Natural killer cell (primary cell): ENCODE results near the gene HRCT1. TPM values are rescaled to one million over a fixed set of nuclear protein-coding genes. Genes with fewer than 3 reads are reported as not detected.
A peak's percentile ranks its signal among the peaks of the same experiment; 100 is the strongest.

ENCODE experiments used
- ATAC-seq, 3 donors: fragments of 150-1000 bp in 2 of 3; fragments of 200-7000 bp in 1 of 3; cut with Tn5 transposase; 1 replicate in 1 of 3; 2 replicates in 2 of 3; pipeline ENCODE4 v1.10.0; 2021; ENCODE audit warnings: mild to moderate bottlenecking in 2 of 3, moderate library complexity in 2 of 3
- DNase-seq, 2 donors: peaks; one replicate each; pipeline versions ENCODE4 v3.0.0 to v3.0.0-alpha.2; 2013 to 2021; ENCODE audit warnings: mixed read lengths in 1 of 2
- H3K27ac ChIP-seq: one replicate; pipeline ENCODE4 v1.5.1; 2013; ENCODE audit warnings: mild to moderate bottlenecking, low read length
- H3K27me3 ChIP-seq: one replicate; pipeline ENCODE4 v1.6.1; 2013; ENCODE audit warnings: low read length; ENCODE audit not compliant: control insufficient read depth, insufficient read depth
- H3K36me3 ChIP-seq: one replicate; pipeline ENCODE4 v1.6.1; 2013; ENCODE audit warnings: low read length; ENCODE audit not compliant: control insufficient read depth, insufficient read depth
- H3K4me1 ChIP-seq: one replicate; pipeline ENCODE4 v1.6.1; 2013; ENCODE audit warnings: low read length; ENCODE audit not compliant: control insufficient read depth, insufficient read depth
- H3K4me3 ChIP-seq: one replicate; pipeline ENCODE4 v1.5.1; 2013; ENCODE audit warnings: low read length
- H3K9me3 ChIP-seq: one replicate; pipeline ENCODE4 v1.6.1; 2013; ENCODE audit warnings: low read length; ENCODE audit not compliant: control insufficient read depth, insufficient read depth
- H3K27ac Mint-ChIP-seq, 2 donors: one replicate each; pipeline ENCODE4 v1.8.0; 2022; ENCODE audit warnings: mild to moderate bottlenecking in 2 of 2, mixed read lengths in 2 of 2, moderate library complexity in 1 of 2
- H3K27me3 Mint-ChIP-seq, 2 donors: one replicate each; pipeline ENCODE4 v1.8.0; 2022; ENCODE audit warnings: low read depth in 2 of 2, mixed read lengths in 2 of 2
- H3K36me3 Mint-ChIP-seq: one replicate; pipeline ENCODE4 v1.8.0; 2022; ENCODE audit warnings: mixed read lengths
- H3K4me1 Mint-ChIP-seq, 2 donors: one replicate each; pipeline ENCODE4 v1.8.0; 2022; ENCODE audit warnings: mixed read lengths in 2 of 2
- H3K4me3 Mint-ChIP-seq: one replicate; pipeline ENCODE4 v1.8.0; 2022; ENCODE audit warnings: mild to moderate bottlenecking, moderate library complexity, mixed read lengths
- H3K9me3 Mint-ChIP-seq, 2 donors: one replicate each; pipeline ENCODE4 v1.8.0; 2022; ENCODE audit warnings: mixed read lengths in 2 of 2
- WGBS: methylation state at CpG from one replicate; pipeline ENCODE4 v1.1.7; 2013; ENCODE audit warnings: missing lambda C conversion rate; ENCODE audit not compliant: insufficient coverage; 5-methylcytosine and 5-hydroxymethylcytosine counted together
- intact Hi-C: fragments of 100-400 bp; cut with micrococcal nuclease; formaldehyde crosslinking; loops from one replicate; pipeline ENCODE4 v1.14.2; 2022
- total RNA-seq, 4 donors: library from RNA; stranded (reverse); fragments of 120-200 nt in 1 of 4; gene quantifications; one replicate each; pipeline versions ENCODE4 v1.2.3 to v1.2.4, GENCODE V29; 2013 to 2022
- TF ChIP-seq, protein P1 (sequence below): fragments of 200-600 bp; IDR thresholded peaks from one replicate; pipeline ENCODE4 v1.8.0; 2022; ENCODE audit warnings: antibody characterized with exemption

The HRCT1 gene
- total RNA-seq, 3 donors from 2014 or later (not counting 1 experiment from before 2014, with no cell fraction given), result not detected

DNA sequence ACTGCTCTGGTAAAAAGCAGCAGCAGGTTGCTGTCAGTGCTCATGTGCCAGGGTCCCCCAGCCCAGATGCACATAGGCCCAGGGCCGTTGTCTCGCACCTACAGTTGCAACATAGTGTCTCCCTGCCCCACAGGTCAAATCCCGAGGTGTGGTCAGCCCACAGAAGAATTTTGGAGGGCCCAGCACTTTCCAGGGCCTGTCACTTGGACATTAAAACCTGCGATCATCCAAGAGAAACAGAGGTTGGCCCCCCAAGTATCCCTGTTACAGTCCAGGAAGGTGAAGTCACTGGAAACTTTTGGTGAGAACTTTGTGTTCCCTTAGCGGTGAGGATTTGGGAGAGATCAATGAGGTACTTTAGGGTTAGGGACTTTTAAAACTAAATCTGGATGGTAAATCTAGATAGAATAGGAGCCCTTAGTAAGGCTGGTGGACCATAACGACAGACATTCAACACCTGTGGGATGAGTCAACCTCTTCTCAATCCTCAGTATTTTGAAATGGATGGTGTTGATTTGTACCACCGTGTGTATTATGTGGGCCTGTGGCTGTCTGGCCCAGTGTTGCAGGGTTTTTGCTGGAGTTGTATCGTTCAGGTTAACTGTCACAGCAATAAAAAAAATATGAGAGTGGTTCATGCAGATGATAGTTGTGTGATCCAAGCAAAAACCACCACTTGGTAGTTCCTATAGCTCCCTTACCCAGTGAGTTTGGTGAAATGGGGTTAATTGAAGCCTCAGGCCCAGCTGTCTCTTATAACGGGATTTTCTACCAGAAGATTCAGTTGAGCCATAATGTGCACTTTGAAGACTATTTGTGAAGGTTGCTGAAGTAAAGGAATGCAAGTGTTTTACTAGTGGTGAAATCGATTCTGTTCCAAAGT, 32.7 kb downstream of the HRCT1 start:
- DNase-seq (no peak), ATAC-seq (no peak)
- Histone ChIP-seq H3K4me1 (no peaks in the 10 kb centered on the region), H3K4me3 (no peak overlapping the region), H3K36me3 (no peaks in the 10 kb centered on the region), H3K9me3 (no peaks in the 10 kb centered on the region), H3K27ac (no peak overlapping the region), H3K27me3 (no peaks in the 10 kb centered on the region)
- Mint-ChIP-seq H3K9me3 (no peaks in the 10 kb centered on the region), H3K36me3 (no peaks in the 10 kb centered on the region), H3K27ac (no peak overlapping the region), H3K4me1 (no peaks in the 10 kb centered on the region), H3K4me3 (no peak overlapping the region), H3K27me3 (no peaks in the 10 kb centered on the region)
- WGBS, result 79% methylated on average over 10 of the region's 10 CpGs
- TF ChIP-seq, protein P1, sequence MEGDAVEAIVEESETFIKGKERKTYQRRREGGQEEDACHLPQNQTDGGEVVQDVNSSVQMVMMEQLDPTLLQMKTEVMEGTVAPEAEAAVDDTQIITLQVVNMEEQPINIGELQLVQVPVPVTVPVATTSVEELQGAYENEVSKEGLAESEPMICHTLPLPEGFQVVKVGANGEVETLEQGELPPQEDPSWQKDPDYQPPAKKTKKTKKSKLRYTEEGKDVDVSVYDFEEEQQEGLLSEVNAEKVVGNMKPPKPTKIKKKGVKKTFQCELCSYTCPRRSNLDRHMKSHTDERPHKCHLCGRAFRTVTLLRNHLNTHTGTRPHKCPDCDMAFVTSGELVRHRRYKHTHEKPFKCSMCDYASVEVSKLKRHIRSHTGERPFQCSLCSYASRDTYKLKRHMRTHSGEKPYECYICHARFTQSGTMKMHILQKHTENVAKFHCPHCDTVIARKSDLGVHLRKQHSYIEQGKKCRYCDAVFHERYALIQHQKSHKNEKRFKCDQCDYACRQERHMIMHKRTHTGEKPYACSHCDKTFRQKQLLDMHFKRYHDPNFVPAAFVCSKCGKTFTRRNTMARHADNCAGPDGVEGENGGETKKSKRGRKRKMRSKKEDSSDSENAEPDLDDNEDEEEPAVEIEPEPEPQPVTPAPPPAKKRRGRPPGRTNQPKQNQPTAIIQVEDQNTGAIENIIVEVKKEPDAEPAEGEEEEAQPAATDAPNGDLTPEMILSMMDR, result no peak
- intact Hi-C loops, result no loop called here

GRCh38 chr9:35939679-35940250, 33.8 kb downstream of the HRCT1 start:
- no peak overlapping the region for H3K4me3 ChIP-seq
- no peak for DNase-seq
- no peak overlapping the region for H3K27ac ChIP-seq
- Mint-ChIP-seq H3K27me3 (no peaks in the 10 kb centered on the region), H3K4me3 (no peak overlapping the region), H3K4me1 (no peaks in the 10 kb centered on the region), H3K36me3 (no peaks in the 10 kb centered on the region), H3K9me3 (no peaks in the 10 kb centered on the region), H3K27ac (no peak overlapping the region)
- 82% methylated on average over 8 of the region's 8 CpGs for WGBS
- H3K9me3 ChIP-seq, result no peaks in the 10 kb centered on the region
- no peaks in the 10 kb centered on the region for H3K27me3 ChIP-seq
- ATAC-seq, result no peak
- TF ChIP-seq, protein P1, result no peak
- no peaks in the 10 kb centered on the region for H3K4me1 ChIP-seq
- H3K36me3 ChIP-seq, result no peaks in the 10 kb centered on the region
- intact Hi-C loops, result no loop called here

GRCh38 chr9:35940458-35941407, 34.7 kb downstream of the HRCT1 start:
- DNase-seq, result peak in 1 of 2 donors; percentile 65
- no peak for ATAC-seq
- TF ChIP-seq, protein P1, result no peak
- no peaks in the 10 kb centered on the region for H3K27me3 ChIP-seq
- H3K27me3 Mint-ChIP-seq, result peaks cover 0 to 5% of the 10 kb centered on the region in 2 donors
- no peaks in the 10 kb centered on the region for H3K9me3 Mint-ChIP-seq
- H3K27ac ChIP-seq, result no peak overlapping the region
- H3K9me3 ChIP-seq, result no peaks in the 10 kb centered on the region
- no peak overlapping the region for H3K4me3 Mint-ChIP-seq
- peaks cover 3 to 4% of the 10 kb centered on the region in 2 donors for H3K4me1 Mint-ChIP-seq
- no peaks in the 10 kb centered on the region for H3K36me3 ChIP-seq
- 51% methylated on average over 7 of the region's 7 CpGs for WGBS
- intact Hi-C loops, result no loop called here
- no peaks in the 10 kb centered on the region for H3K4me1 ChIP-seq
- no peak overlapping the region for H3K27ac Mint-ChIP-seq
- H3K4me3 ChIP-seq, result no peak overlapping the region
- H3K36me3 Mint-ChIP-seq, result no peaks in the 10 kb centered on the region
